Fibroblast of lung (primary cell): Measurements from ENCODE around the gene FAM228A. TPM values are rescaled to one million over a fixed set of nuclear protein-coding genes. Genes with fewer than 3 reads are reported as not detected.
A peak's percentile ranks its signal among the peaks of the same experiment; 100 is the strongest.

Source experiments
- DNase-seq, 2 donors: peaks; one replicate each; pipeline versions ENCODE4 v3.0.0 to v3.0.0-alpha.2; 2010; ENCODE audit warnings: low read depth in 2 of 2
- H2AFZ ChIP-seq: 2 replicates; pipeline ENCODE4 v1.5.1; 2012; ENCODE audit warnings: low read length, control low read depth, inconsistent platforms
- H3K27ac ChIP-seq: 2 replicates; pipeline ENCODE4 v1.5.1; 2011; ENCODE audit warnings: low read length, control low read depth; ENCODE audit not compliant: insufficient read depth
- H3K27me3 ChIP-seq: 2 replicates; pipeline ENCODE4 v1.5.1; 2011; ENCODE audit warnings: mild to moderate bottlenecking, low read length; ENCODE audit not compliant: control insufficient read depth, insufficient read depth
- H3K36me3 ChIP-seq: 2 replicates; pipeline ENCODE4 v1.5.1; 2011; ENCODE audit warnings: low read length; ENCODE audit not compliant: control insufficient read depth, insufficient read depth
- H3K4me1 ChIP-seq: 2 replicates; pipeline ENCODE4 v1.5.1; 2011; ENCODE audit warnings: low read length; ENCODE audit not compliant: control insufficient read depth, insufficient read depth; ENCODE audit errors: extremely low read depth
- H3K4me2 ChIP-seq: 2 replicates; pipeline ENCODE4 v1.5.1; 2011; ENCODE audit warnings: low read length, control low read depth; ENCODE audit not compliant: insufficient read depth; ENCODE audit errors: extremely low read depth
- H3K4me3 ChIP-seq, 4 experiments: fragments of 200-600 bp in 1 of 4; sonication (generic) in 1 of 4; replicated peaks in 1 of 4; 2 replicates each; pipeline ENCODE4 v1.5.1; 2011 to 2016; ENCODE audit warnings: low read length in 4 of 4, low read depth in 3 of 4, mild to moderate bottlenecking in 3 of 4, control low read depth in 2 of 4, inconsistent platforms in 1 of 4, mixed read lengths in 1 of 4; ENCODE audit not compliant: insufficient read depth in 1 of 4; ENCODE audit errors: control extremely low read depth in 1 of 4
- H3K79me2 ChIP-seq: 2 replicates; pipeline ENCODE4 v1.5.1; 2012; ENCODE audit warnings: mild to moderate bottlenecking, low read length, inconsistent platforms; ENCODE audit not compliant: control insufficient read depth, insufficient read depth
- H3K9ac ChIP-seq: 2 replicates; pipeline ENCODE4 v1.5.1; 2011; ENCODE audit warnings: mild to moderate bottlenecking, low read length, control low read depth; ENCODE audit not compliant: insufficient read depth
- H3K9me3 ChIP-seq: 2 replicates; pipeline ENCODE4 v1.5.1; 2012; ENCODE audit warnings: low read depth, low read length; ENCODE audit not compliant: control insufficient read depth, insufficient read depth
- H4K20me1 ChIP-seq: 2 replicates; pipeline ENCODE4 v1.5.1; 2011; ENCODE audit warnings: low read length; ENCODE audit not compliant: control insufficient read depth, insufficient read depth; ENCODE audit errors: extremely low read depth
- CTCF ChIP-seq, 2 donors: IDR thresholded peaks in 1 of 2; conservative IDR thresholded peaks in 1 of 2; 1 replicate in 1 of 2; 2 replicates in 1 of 2; pipeline ENCODE4 v1.5.1; 2011 to 2012; ENCODE audit warnings: low read length in 2 of 2, control low read depth in 1 of 2, inconsistent platforms in 1 of 2, low read depth in 1 of 2, mild to moderate bottlenecking in 1 of 2
- EZH2 ChIP-seq: IDR thresholded peaks from 2 replicates; pipeline ENCODE4 v1.5.1; 2012; ENCODE audit warnings: low read length, control low read depth, mild to moderate bottlenecking; ENCODE audit errors: missing control alignments
- polyA plus RNA-seq, 2 donors: library from polyadenylated mRNA; depleted of rRNA in 1 of 2; stranded (reverse) in 1 of 2; unstranded in 1 of 2; fragments of >200 nt; gene quantifications; 2 replicates each; pipeline ENCODE4 v1.2.1, GENCODE V29; 2011 to 2012; ENCODE audit warnings: missing spikeins in 1 of 2
- total RNA-seq: library from RNA; depleted of rRNA; stranded (reverse); fragments of >200 nt; gene quantifications from 2 replicates; pipeline ENCODE4 v1.2.1, GENCODE V29; 2014

Gene FAM228A
- total and polyA plus RNA-seq, 2 donors (not counting 1 experiment from before 2014, with no cell fraction given) = 0.99 to 4.3 TPM

- TF ChIP-seq EZH2 (no peak), CTCF (conservative IDR thresholded peaks at IDR 0.05 in 1 of 2, IDR thresholded peaks at IDR 0.05 in 1 of 2; ENCODE audit: low read depth in 1 of 2, low read length in 2 of 2) (no peak)
- DNase-seq = peak in 1 of 2 donors; percentile 16
- Histone ChIP-seq H3K4me1 (no peaks in the 10 kb centered on the region), H4K20me1 (no peaks in the 10 kb centered on the region), H3K27ac (no peak overlapping the region), H3K9me3 (no peaks in the 10 kb centered on the region), H3K27me3 (no peaks in the 10 kb centered on the region), H3K79me2 (no peaks in the 10 kb centered on the region), H3K36me3 (no peaks in the 10 kb centered on the region), H3K4me2 (no peak overlapping the region), H2AFZ (no peak overlapping the region), H3K9ac (no peak overlapping the region), H3K4me3 (no peak overlapping the region)
Measured at GRCh38 chr2:24233321-24233720, 58.5 kb downstream of the FAM228A start.

GRCh38 chr2:24237313-24237712 lies 62.5 kb downstream of the FAM228A start:
- TF ChIP-seq EZH2 (no peak), CTCF (conservative IDR thresholded peaks at IDR 0.05 in 1 of 2, IDR thresholded peaks at IDR 0.05 in 1 of 2; ENCODE audit: low read depth in 1 of 2, low read length in 2 of 2) (no peak)

GRCh38 chr2:24238158-24238557 lies 63.3 kb downstream of the FAM228A start:
- H3K9me3 ChIP-seq = no peaks in the 10 kb centered on the region
- no peak overlapping the region for H3K9ac ChIP-seq
- H4K20me1 ChIP-seq = no peaks in the 10 kb centered on the region
- no peak overlapping the region for H2AFZ ChIP-seq
- DNase-seq = no peak
- no peak overlapping the region for H3K4me2 ChIP-seq
- H3K4me3 ChIP-seq = no peak overlapping the region
- no peaks in the 10 kb centered on the region for H3K79me2 ChIP-seq
- no peak overlapping the region for H3K27ac ChIP-seq
- H3K27me3 ChIP-seq = no peaks in the 10 kb centered on the region
- H3K4me1 ChIP-seq = no peaks in the 10 kb centered on the region
- H3K36me3 ChIP-seq = no peaks in the 10 kb centered on the region
- TF ChIP-seq EZH2 (no peak), CTCF (conservative IDR thresholded peaks at IDR 0.05 in 1 of 2, IDR thresholded peaks at IDR 0.05 in 1 of 2; ENCODE audit: low read depth in 1 of 2, low read length in 2 of 2) (no peak)

More at GRCh38 chr2:24237313-24237712, 62.5 kb downstream of the FAM228A start:
- no peak overlapping the region for H2AFZ ChIP-seq
- H3K9me3 ChIP-seq = no peaks in the 10 kb centered on the region
- no peak overlapping the region for H3K4me2 ChIP-seq
- H3K79me2 ChIP-seq = no peaks in the 10 kb centered on the region
- no peaks in the 10 kb centered on the region for H4K20me1 ChIP-seq
- H3K36me3 ChIP-seq = no peaks in the 10 kb centered on the region
- H3K27me3 ChIP-seq = no peaks in the 10 kb centered on the region
- H3K4me3 ChIP-seq = no peak overlapping the region
- no peak overlapping the region for H3K9ac ChIP-seq
- H3K4me1 ChIP-seq = no peaks in the 10 kb centered on the region
- no peak for DNase-seq
- no peak overlapping the region for H3K27ac ChIP-seq
